GM19351 (cell line): ENCODE results near the gene ELOVL7.
"Not testable (repeated sequence)": the region's sequence is repeated elsewhere in the genome, so short reads cannot be mapped to it uniquely, and the experiment has no call there.

Source experiments
- ATAC-seq: cut with Tn5 transposase; IDR thresholded peaks from one replicate; pipeline ENCODE4 v1.9.1; 2021; ENCODE audit warnings: mild to moderate bottlenecking, moderate library complexity; ENCODE audit not compliant: unreplicated experiment

Gene ELOVL7

DNA sequence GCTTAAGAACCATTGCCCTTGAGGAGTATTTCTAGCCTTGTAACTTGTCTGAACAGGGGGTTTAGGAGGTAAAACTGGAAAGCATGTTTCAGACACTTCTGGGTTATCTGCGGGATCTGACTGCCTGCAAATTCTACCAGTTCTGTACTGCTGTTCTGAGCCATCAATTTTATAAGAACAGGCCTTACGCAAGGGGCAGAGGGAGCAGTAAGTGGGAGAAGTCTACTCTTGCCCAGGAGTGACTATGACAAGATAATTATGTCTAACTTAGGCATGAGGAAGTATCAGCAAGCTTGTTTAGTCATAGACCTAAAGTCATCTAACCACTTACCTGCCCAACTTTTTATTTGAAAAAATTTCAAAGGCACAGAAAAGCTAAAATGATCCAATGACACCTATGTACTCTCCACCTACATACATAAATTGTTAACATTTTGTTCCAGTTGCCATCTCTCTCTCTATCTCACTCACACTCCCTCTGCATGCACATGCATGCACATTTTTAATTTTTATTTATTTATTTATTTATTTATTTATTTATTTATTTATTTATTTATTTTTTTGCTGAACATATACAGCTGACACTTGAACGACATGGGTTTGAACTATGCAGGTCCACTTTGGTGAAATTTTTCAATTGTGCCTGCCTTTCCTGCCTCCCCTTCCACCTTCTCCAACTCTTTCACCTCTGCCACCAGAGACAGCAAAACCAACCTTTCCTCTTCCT is 125.7 kb downstream of the ELOVL7 start:
- ATAC-seq, result no peak

DNA sequence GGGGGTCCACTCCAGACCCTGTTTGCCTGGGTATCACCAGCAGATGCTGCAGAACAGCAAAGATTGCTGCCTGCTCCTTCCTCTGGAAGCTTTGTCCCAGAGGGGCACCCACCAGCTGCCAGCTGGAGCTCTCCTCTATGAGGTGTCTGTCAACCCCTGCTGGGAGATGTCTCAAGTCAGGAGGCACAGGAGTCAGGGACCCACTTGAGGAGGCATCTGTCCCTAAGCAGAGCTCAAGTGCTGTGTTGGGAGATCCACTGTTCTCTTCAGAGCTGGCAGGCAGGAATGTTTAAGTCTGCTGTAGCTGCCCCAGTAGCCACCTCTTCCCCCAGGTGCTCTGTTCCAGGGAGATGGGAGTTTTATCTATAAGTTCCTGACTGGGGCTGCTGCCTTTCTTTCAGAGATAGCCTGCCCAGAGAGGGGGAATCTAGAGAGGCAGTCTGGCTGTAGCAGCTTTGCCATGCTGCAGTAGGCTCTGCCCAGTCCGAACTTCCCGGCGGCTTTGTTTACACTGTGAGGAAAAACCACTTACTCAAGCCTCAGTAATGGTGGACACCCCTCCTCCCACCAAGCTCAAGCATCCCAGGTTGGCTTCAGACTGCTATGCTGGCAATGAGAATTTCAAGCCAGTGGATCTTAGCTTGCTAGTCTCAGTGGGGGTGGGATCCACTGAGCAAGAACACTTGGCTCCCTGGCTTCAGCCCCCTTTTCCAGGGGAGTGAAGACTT is 128.7 kb downstream of the ELOVL7 start:
- ATAC-seq, result not testable (repeated sequence)

DNA sequence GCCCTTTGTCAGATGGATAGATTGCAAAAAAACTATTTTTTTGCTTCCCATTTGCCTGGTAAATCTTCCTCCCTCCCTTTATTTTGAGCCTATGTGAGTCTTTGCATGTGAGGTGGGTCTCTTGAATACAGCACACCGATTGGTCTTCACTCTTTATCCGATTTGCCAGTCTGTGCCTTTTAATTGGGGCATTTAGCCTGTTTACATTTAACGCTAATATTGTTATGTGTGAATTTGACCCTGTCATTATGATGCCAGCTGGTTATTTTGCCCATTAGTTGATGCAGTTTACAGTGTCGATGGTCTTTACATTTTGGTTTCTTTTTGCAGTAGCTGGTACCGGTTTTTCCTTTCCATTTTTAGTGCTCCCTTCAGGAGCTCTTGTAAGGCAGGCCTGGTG is 131.1 kb downstream of the ELOVL7 start:
- no peak for ATAC-seq

DNA sequence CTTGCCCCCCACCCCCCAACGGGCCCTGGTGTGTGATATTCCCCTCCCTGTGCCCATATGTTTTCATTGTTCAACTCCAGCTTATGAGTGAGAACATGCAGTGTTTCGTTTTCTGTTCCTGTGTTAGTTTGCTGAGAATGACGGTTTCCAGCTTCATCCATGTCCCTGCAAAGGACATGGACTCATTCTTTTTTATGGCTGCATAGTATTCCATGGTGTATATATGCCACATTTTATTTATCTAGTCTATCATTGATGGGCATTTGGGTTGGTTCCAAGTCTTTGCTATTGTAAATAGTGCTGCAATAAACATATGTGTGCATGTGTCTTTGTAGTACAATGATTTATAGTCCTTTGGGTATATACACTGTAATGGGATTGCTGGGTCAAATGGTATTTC is 132.2 kb downstream of the ELOVL7 start:
- not testable (repeated sequence) for ATAC-seq

DNA sequence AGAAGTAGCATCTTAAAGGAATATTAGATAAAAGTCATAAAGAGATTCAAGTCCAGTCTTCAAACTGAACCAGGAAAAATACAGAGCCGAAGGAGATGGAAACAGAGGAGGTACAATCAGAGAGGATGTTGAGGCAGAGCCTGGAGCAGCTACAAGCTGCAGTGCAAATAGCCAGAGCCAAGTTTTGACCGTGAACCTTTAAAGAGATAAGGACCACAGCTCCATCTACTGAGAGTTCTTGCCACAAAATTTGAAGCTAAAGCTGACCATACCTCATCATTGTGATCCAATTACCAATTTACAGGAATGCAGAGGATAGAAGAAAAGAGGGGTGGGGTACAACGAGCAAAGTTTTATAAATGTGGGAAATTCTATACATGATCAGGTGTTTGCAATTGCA is 133.7 kb downstream of the ELOVL7 start:
- ATAC-seq, result no peak

DNA sequence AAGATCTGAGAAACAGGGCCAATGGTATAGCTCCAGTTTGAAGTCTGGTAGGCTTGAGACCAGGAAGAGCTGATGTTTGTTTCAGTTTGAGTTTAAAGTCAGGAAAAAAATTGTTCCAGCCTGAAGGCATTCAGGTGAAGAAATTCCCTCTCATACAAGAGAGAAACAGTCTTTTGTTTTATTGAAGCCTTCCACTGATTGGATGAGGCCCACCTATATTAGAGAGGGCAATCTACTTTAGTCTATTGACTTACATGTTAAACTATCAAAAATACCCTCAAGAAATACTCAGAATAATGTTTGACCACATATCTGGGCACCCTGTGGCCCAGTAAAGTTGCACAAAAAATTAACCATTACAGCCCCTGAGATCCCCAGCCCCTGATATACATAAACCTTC is 138.9 kb downstream of the ELOVL7 start:
- ATAC-seq, result no peak

DNA sequence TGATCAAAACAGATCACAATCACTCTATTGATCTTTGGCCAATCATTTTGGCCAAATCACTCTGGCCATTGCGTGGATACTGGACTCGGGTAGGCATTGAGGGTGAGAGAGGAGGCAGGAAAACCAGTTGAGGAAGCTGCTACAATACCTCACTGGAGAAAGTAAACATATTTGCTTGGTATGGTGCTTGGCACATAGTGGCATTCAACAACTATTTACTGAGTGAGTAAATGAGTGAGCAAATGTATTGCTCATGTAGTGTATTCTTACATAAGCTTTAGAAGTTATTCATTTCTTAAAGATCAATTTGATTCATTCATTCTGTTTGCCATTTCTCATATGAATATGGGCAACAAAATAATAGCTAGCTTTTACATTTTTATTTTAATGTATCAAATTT is 140.1 kb downstream of the ELOVL7 start:
- ATAC-seq, result no peak
